Ascending aorta (tissue), 2 donors: ENCODE measurements around the gene CACNG7. TPM values are rescaled to one million over a fixed set of nuclear protein-coding genes. Genes with fewer than 3 reads are reported as not detected.

Experiments used
- DNase-seq, 2 donors: peaks; one replicate each; pipeline ENCODE4 v3.0.0-alpha.2; 2019; ENCODE audit warnings: low spot score in 2 of 2
- H3K27ac ChIP-seq, 2 donors: fragments of 200-600 bp; sonication (generic); one replicate each; pipeline ENCODE4 v1.5.1; 2016 to 2017; ENCODE audit warnings: mild to moderate bottlenecking in 1 of 2
- H3K27me3 ChIP-seq: fragments of 200-600 bp; sonication (generic); one replicate; pipeline ENCODE4 v1.5.1; 2017
- H3K36me3 ChIP-seq, 2 donors: fragments of 200-600 bp; sonication (generic); one replicate each; pipeline ENCODE4 v1.5.1; 2016
- H3K4me1 ChIP-seq, 2 donors: fragments of 200-600 bp; sonication (generic); one replicate each; pipeline ENCODE4 v1.5.1; 2016 to 2017; ENCODE audit warnings: mild to moderate bottlenecking in 1 of 2
- H3K4me3 ChIP-seq, 2 donors: fragments of 200-600 bp; sonication (generic); one replicate each; pipeline ENCODE4 v1.5.1; 2016 to 2017; ENCODE audit warnings: mild to moderate bottlenecking in 1 of 2
- H3K9me3 ChIP-seq, 2 donors: fragments of 200-600 bp; sonication (generic); one replicate each; pipeline ENCODE4 v1.5.1; 2016
- intact Hi-C: fragments of 100-400 bp; cut with DNase I; formaldehyde crosslinking; loops from one replicate; pipeline ENCODE4 v1.15.1; 2023
- total RNA-seq: library from RNA; depleted of rRNA; stranded (reverse); fragments of >200 nt; gene quantifications from one replicate; pipeline ENCODE4 v1.1.0, GENCODE V29; 2016
- TF ChIP-seq, protein P1 (sequence below), 3 experiments: fragments of 200-600 bp in 2 of 3; fragments of 450-650 bp in 1 of 3; sonication (generic) in 2 of 3; IDR thresholded peaks; one replicate each; pipeline ENCODE4 v1.5.1; 2016 to 2019; ENCODE audit warnings: antibody characterized with exemption in 3 of 3, mild to moderate bottlenecking in 1 of 3, moderate library complexity in 1 of 3

CACNG7 gene
- total RNA-seq, 1 donor from 2014 or later: not detected

DNA sequence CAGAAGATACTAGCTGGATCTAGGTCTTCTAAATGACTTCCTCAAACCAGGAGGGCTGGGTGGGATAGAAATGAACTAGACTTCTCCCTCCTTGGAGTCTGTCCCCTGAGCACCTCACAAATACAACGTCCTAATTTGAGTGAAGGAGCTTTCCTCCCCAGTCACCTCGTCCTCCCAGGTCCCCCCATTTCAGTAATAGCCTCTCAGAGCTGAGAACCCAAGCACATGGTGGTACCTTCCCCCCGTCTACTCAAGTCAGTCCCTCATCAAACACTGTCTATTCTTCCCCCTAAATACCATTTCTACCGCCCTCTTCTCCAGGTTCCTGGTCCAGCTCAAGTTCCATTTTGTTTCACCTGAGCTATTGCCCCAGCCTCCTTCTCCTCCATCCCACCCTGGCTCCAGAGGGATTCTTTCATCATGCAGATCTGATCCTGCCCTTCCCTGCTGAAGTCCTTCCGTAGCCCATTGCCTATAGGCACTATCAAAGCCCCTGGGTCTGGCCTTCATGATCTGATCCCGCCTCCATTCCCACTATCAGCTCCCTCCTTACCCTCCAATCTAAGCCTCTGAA is 32.3 kb upstream of the CACNG7 start:
- H3K9me3 ChIP-seq: no peaks in the 10 kb centered on the region
- H3K4me1 ChIP-seq: peaks cover 1 to 37% of the 10 kb centered on the region in 2 donors
- H3K36me3 ChIP-seq: peaks cover 32 to 49% of the 10 kb centered on the region in 2 donors
- no peak overlapping the region for H3K27ac ChIP-seq
- TF ChIP-seq, protein P1, sequence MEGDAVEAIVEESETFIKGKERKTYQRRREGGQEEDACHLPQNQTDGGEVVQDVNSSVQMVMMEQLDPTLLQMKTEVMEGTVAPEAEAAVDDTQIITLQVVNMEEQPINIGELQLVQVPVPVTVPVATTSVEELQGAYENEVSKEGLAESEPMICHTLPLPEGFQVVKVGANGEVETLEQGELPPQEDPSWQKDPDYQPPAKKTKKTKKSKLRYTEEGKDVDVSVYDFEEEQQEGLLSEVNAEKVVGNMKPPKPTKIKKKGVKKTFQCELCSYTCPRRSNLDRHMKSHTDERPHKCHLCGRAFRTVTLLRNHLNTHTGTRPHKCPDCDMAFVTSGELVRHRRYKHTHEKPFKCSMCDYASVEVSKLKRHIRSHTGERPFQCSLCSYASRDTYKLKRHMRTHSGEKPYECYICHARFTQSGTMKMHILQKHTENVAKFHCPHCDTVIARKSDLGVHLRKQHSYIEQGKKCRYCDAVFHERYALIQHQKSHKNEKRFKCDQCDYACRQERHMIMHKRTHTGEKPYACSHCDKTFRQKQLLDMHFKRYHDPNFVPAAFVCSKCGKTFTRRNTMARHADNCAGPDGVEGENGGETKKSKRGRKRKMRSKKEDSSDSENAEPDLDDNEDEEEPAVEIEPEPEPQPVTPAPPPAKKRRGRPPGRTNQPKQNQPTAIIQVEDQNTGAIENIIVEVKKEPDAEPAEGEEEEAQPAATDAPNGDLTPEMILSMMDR (IDR thresholded peaks at IDR 0.05): no peak
- no peak overlapping the region for H3K4me3 ChIP-seq
- DNase-seq: no peak
- intact Hi-C loops: loop anchor here (5.0 to 10.0 kb wide), 2 partner anchors 326 to 1952 kb away; partner anchors contain the start of genes RPS9 and ZNF613
- H3K27me3 ChIP-seq: peaks cover under 1% of the 10 kb centered on the region

DNA sequence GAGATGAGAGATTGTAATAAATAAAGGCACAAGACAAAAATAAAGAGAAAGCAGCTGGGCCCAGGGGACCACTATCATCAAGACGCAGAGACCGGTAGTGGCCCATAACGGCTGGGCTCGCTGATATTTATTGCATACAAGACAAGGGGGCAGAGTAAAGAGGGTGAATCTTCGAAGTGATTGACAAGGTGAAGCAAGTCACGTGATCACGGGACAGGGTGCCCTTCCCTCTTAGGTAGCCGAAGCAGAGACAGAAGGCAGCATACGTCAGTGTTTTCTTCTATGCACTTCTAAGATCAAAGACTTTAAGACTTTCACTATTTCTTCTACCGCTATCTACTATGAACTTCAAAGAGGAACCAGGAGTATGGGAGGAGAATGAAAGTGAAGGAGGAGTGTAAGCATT is 31.7 kb upstream of the CACNG7 start:
- H3K9me3 ChIP-seq: no peaks in the 10 kb centered on the region
- H3K27me3 ChIP-seq: peaks cover 7% of the 10 kb centered on the region
- TF ChIP-seq, protein P1 (IDR thresholded peaks at IDR 0.05): no peak
- H3K36me3 ChIP-seq: peaks cover 29 to 42% of the 10 kb centered on the region in 2 donors
- H3K4me1 ChIP-seq: peaks cover 6 to 34% of the 10 kb centered on the region in 2 donors
- intact Hi-C loops: loop anchor here (5.0 to 10.0 kb wide), 2 partner anchors 325 to 1953 kb away; partner anchors contain the start of genes RPS9 and ZNF613
- H3K27ac ChIP-seq: no peak overlapping the region
- DNase-seq: no peak
- H3K4me3 ChIP-seq: no peak overlapping the region

DNA sequence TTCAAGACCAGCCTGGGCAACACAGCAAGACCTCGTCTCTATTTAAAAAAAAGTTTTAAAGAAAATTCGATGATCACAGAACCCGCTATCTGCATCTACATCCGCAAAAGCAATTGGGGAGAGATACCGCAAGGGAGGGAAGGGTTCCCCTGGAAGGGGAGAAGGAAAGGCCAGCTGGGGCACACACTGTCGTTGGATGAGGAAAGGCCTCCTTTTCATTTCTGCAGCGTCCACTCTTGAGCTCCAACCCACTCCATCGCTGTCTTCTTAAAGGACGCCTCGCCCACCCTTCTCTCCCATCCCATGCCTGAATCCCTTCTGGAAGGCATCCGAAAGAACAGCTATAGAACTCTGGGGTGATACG is 30.3 kb upstream of the CACNG7 start:
- Histone ChIP-seq H3K4me1 (peaks cover 6 to 35% of the 10 kb centered on the region in 2 donors), H3K9me3 (no peaks in the 10 kb centered on the region), H3K27ac (no peak overlapping the region), H3K36me3 (peaks cover 17 to 29% of the 10 kb centered on the region in 2 donors), H3K27me3 (peaks cover 17% of the 10 kb centered on the region), H3K4me3 (peak overlapping the region; percentile 61 to 67)
- intact Hi-C loops: loop anchor here (5.0 to 10.0 kb wide), 2 partner anchors 324 to 1954 kb away; partner anchors contain the start of genes RPS9 and ZNF613
- DNase-seq: no peak
- TF ChIP-seq, protein P1 (IDR thresholded peaks at IDR 0.05): no peak

DNA sequence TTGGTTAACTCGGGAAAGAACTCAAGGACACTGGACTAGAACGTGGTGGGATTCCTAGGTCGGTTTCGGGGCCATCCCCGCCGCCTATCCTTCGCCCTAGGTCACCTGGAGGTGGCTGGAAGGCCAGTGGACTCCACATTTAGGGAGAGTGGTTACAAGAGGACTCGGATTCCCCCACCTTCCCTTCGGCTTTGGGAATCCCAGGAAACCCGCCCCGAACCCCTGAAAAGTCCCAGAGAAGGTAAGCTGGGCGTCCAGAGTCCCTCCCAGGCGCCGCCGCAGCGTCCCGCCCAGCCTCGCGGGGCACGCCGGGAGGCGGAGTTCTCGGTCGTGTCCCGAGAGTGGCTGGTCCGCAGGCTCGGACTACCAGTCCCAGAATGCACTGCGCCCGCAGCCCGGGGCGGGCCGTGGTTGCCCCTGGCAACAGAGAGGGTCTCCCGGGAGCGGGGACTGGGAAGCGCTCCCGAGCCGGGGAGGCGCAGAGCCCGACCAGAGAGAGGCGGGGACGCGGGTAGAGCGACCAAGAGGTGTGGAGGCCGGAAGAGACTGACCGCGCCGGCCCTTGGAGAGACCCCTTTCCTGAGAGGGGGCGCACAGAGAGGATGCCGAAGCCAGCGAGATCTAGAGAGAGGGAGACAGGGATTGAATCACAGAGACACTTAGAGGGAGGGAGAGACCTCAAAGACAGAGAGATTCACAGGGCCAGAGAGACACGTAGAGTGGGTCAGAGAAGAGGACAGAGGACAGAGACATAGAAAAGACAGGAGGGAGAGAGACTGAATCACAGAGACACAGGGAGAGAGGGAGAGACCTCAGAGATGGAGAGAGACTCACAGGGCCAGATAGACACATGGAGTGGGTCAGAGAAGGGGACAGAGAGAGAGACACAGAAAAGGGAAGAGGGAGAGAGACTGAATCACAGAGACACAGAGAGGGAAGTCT is 29.7 kb upstream of the CACNG7 start:
- Histone ChIP-seq H3K27me3 (peaks cover 21% of the 10 kb centered on the region), H3K27ac (no peak overlapping the region), H3K36me3 (peaks cover 10 to 22% of the 10 kb centered on the region in 2 donors), H3K4me1 (peaks cover 6 to 30% of the 10 kb centered on the region in 2 donors), H3K9me3 (no peaks in the 10 kb centered on the region), H3K4me3 (peak overlapping the region; percentile 61 to 67)
- peak; percentile 66 to 97 for DNase-seq
- TF ChIP-seq, protein P1 (IDR thresholded peaks at IDR 0.05): no peak
- intact Hi-C loops: loop anchor here (5.0 to 10.0 kb wide), 2 partner anchors 323 to 1955 kb away; partner anchors contain the start of genes RPS9 and ZNF613

DNA sequence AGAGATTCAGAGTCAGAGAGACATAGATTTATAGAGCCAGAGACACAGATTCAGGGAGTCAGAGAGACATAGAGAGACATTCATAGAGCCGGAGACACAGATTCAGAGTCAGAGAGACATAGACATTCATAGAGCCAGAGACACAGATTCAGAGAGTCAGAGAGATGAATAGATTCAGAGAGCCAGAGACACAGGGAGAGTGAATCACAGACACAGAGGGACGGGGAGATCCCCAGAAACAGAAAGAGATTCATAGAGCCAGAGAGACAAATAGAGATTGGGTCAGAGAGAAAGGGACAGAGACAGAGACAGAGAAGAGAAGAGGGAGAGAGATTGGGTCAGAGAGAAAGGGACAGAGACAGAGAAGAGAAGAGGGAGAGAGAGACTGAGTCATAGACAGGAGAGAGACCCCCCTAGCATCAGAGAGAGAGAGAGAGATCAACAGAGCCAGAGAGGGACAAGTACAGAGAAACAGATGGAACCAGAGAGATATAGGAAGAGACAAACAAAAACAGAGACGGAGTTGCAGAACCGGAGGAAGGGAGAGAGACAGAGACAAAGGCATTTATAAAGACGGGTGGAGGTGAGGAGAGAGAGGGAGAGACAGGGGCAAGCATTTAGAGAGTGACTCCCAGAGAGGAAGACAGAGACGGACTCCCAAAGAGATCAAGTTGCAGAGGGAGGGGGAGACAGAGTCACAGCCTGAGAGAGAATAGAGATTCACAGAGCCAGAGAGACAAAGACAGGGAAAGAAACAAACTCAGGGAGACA is 28.2 kb upstream of the CACNG7 start:
- Histone ChIP-seq H3K4me3 (peak overlapping the region in 1 of 2 donors; percentile 36), H3K36me3 (peaks cover 0 to 7% of the 10 kb centered on the region in 2 donors), H3K9me3 (no peaks in the 10 kb centered on the region), H3K4me1 (peaks cover 6 to 22% of the 10 kb centered on the region in 2 donors), H3K27ac (no peak overlapping the region), H3K27me3 (peaks cover 21% of the 10 kb centered on the region)
- TF ChIP-seq, protein P1 (IDR thresholded peaks at IDR 0.05): no peak
- DNase-seq: no peak
- intact Hi-C loops: no loop called here
